Jurkat, Clone E6-1 (cell line): ENCODE measurements around the gene SLCO2A1.

ENCODE experiments used
- DNase-seq: peaks from one replicate; pipeline ENCODE4 v3.0.0-alpha.2; 2011; ENCODE audit warnings: low read depth, low spot score
- H3K4me3 ChIP-seq: 2 replicates; pipeline ENCODE4 v1.5.1; 2011; ENCODE audit warnings: mild to moderate bottlenecking, low read length, control low read depth, moderate library complexity

The SLCO2A1 gene

DNA sequence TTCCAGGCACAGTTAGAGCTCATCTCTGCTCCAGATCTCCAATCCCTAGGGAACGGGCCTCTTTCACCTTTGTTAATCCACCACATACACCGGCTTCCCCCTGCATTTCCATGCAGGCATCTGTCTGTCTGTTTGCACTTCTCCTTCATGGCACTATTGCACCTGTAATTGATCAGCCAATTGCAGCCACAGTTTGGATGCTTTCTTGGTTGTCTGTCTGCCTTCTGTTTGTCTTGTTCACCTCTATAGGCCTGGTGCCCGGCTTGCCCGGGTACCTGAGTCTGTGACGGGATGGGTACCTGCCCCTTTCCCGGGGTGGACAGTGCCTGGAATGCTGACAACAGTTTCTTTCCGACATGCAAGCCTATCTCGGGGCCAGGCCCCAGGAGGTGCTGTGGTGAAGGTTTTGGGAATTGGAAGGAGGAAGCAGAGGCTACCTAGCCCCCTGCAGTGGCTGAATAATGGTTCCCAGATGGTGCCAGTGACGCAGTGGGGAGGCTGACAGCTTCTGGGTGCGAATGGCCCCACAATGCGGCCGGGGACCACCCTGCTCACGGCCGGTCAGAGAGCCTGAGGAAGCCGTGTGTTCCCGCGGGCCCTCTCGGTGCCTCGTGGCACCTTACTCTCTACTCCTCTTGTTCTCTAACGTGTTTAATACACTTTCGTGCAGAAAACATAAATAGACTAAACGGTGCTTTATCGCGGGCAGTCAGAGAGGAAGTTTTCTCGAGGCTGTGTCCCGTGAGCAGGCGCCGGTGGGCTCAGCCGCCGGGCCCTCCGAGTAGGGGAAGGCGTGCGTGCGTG is 102.8 kb downstream of the SLCO2A1 start:
- no peak overlapping the region for H3K4me3 ChIP-seq
- no peak for DNase-seq

DNA sequence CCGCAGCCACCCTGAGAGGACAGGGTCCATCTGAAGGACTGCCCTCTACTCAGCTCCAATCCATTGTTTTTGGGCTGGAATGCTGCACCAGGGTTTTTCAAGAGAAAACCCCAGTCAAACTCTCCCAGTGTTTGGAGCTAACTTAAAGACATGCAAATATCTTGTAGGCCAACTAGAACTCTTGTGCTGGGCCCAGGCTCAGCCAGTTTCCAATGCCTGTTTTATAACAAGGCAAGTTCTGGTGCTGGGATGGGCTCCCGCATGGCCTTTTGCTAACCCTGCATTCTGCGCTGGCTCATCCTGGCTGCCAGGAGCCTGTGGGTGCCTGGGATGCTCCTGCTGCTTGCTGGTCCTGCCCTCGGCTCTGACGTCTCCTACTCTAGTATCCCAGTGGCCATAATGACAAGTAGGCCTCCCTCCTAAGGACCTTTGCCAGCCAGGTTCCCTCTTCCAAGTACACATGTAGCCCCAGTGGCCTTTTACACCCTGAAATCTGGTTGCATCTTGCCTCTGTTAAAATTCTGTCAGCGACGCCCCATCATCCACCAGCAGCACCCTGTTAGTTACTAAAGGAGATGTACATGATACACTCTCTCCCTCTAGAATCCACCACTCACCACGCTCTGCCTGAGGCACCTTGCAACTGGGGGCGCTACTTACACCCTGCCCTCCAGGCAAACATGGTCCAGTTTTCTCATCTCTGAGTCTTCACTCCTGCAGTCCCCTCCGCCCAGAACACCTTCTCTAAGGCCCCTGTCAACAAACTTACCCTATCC is 103.6 kb downstream of the SLCO2A1 start:
- no peak overlapping the region for H3K4me3 ChIP-seq
- no peak for DNase-seq

DNA sequence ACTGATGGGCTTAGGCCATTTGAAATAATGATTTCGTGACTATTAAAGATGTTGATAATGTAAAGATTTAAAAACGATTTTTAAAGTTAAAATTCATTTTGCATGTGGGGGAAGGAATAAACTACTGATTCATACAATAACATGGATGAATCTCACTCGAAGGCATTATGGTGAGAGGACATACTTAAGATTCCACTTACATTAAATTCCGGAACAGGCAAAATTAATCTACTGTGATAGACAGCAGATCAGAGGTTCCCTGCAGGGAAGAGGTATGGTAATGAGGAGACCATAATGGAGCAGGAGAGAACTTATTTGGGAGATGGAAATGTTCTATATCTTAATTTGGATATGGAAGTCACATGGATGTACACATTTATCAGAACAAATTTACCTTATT is 105.7 kb downstream of the SLCO2A1 start:
- DNase-seq: no peak
- H3K4me3 ChIP-seq: no peak overlapping the region

DNA sequence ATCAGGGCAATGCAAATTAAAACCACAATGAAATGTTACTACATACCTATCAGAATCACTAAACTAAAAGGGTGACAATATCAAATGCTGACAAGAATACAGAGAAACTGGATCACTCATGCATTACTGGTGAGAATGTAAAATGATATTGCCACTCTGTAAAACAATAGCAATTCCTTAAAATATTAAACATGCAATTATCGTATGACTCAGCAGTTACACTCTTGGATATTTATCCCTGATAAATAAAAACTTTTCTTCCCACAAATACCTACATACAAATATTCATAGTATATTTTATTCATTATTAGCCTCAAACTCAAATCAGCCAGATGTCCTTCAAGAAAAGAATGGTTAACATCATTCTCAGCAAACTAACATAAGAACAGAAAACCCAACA is 108.1 kb downstream of the SLCO2A1 start:
- DNase-seq: no peak
- H3K4me3 ChIP-seq: no peak overlapping the region

DNA sequence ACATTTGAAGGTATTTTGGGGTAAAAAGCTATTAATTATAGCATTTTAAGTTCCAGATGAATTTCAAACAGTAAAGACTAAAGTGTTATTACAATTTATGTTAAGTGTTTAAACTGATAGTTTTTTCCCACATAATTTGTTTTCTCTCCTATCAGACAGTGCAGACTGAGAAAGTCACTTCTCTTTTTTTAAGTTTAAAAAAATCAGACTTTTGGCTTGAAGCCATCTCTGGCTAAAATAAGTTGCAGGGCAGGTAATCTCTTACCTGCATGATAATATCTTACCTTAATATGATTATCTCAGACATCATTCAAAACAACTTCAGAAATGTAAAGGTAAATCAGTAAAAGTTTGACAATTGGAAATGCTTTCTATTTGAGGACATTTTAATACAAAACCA is 112.6 kb downstream of the SLCO2A1 start:
- H3K4me3 ChIP-seq: no peak overlapping the region
- DNase-seq: no peak

DNA sequence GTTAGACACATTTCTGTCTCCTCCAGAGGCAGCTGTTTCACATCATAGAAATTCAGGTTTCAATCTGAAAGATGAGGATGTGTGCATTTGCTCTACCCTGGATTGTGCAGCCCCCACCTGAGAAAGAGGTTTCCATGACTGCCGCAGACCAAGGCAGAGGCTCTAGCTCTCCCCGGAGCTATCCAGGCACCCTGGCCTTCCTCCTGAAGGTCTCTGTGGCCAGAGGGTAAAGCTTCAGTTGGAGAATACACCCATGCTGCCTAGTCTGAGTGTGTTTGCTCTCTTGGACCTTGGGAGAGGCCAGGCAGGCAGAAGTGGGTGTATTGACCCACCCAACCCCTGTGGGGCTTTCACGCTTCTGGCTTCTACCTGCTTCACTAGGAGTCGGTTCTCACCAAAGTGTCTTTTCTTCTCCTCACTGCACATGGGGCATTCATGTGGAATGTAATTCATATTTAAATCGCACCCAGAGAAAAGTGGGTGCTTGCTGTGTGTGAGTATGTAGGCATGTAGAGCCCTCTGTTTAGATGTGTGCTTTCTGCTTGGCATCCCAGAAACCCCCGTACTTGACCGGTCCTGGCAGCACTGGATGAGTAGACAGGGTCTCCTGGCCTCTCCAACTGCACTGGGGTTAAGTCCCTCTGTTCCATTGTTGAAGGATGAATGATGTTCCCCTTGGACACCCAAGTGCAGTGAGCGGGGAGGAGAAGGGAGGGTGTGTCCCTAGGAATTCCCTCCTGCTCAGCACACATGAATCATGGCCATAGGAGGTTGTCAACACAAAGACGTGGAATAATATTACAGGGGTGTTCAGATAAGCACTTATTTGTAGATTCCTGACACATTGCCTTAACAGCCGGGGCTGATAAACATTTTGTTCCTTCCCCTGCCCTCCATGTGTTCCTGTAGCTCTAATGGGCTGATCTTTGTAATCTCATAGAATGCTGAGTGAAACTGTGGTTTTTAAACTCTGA is 113.8 kb downstream of the SLCO2A1 start:
- no peak for DNase-seq
- H3K4me3 ChIP-seq: no peak overlapping the region

DNA sequence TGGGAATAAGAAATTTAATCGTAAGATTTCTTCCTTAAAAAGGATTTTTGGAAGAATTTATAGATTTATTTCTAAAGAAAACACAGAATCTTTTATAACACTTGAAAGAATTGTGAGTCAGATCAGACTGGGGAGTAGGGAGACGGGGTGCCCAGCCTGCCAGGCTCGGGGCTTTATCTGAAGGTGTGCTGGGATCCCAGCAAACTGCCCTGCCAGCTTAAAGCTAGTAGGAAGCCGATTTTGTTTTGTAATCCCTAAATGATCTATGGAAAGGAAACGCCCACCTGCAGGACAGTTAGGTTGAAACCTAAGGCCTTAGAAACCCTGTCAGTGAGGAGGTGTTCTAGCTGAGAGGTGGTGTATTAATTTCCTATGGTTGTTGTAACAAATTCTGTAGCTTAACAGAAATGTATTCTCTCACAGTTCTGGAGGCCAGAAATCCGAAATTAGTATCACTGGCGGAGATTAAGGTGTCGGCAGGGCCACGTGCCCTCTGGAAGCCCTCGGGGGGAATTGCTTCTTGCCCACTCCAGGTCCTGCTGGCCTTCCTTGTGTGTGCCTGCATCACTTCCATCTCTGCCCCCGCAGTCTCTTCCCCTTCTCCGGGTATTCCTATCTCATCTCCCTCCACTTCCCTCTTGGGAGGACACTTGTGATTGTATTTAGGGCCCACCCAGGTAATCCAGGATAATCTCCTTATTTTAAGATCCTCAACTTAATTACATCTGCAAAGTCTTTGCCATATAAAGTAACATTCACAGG is 114.7 kb downstream of the SLCO2A1 start:
- H3K4me3 ChIP-seq: no peak overlapping the region
- no peak for DNase-seq

DNA sequence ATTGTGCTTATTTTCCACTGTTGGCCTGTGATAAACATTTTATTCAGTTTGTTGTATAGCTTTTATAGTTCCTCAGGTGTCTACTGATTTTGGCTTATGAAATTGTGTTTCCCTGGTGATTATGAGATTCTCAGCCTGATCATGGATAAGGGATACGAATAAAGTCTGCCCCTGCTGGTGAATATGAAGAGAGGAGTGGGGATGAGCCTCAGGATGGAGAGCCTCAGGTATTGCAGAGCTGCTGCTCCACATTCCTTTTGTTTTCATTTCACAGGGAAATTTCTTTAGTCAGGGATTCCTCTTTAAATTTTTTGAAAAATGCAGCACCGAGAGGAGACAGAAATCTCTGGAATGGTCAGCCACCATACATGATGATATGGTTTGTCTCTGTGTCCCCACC is 119.3 kb downstream of the SLCO2A1 start:
- DNase-seq: no peak
- no peak overlapping the region for H3K4me3 ChIP-seq

DNA sequence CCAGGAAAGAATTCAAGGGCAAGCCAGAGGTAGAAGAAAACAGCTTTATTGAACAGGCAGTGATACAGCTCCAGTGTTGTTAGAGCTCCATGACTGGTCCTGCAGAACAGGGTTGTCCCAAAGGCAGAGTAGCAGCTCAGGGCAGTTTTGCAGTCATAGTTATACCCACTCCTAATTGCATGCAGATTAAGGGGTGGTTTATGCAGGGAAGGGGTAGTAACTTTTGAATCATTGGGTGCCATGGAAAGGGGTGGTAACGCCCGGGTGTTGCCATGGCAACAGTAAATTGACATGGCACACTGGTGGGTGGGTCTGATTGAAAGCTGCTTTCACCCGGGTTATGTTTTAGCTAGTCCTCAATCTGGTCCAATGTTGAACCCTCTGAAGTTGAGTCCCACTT is 124.3 kb downstream of the SLCO2A1 start:
- no peak for DNase-seq
- H3K4me3 ChIP-seq: no peak overlapping the region

DNA sequence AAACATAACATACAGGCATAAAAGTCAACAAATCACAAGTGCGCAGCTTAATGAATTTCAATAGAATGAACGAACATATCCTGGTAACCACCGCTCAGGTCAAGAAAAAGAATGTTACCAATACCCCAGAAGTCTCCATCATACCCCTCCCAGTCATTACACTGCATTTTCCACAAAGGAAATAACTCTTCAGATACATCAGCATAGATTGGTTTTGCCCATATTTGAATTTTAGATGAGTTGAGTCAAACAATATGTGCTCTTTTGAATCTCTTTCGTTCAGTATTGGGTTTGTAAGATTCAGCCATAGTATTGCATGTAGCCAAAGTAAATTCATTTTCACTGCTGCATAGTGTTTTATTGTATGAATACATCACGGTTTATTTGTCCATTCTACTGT is 127.9 kb downstream of the SLCO2A1 start:
- DNase-seq: no peak
- H3K4me3 ChIP-seq: no peak overlapping the region

DNA sequence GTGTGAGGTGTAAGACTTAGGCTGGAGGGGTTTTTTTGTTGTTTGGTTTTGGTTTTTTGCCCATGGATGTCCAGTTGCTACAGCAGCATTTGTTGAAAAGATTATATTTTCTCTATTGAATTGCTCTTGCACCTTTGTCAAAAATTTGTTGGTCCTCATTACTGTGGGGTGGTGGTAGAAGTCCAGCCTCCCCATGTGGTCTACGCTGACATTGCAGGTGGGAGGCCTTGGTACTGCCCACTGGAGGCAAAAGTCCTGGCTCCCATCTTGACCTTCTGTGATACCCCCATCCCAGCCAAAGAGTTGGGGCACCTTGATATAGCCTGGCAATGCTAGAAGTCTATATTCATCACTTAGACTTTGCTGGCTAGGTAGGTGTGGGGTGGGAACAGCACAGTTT is 128.6 kb downstream of the SLCO2A1 start:
- H3K4me3 ChIP-seq: no peak overlapping the region
- no peak for DNase-seq

DNA sequence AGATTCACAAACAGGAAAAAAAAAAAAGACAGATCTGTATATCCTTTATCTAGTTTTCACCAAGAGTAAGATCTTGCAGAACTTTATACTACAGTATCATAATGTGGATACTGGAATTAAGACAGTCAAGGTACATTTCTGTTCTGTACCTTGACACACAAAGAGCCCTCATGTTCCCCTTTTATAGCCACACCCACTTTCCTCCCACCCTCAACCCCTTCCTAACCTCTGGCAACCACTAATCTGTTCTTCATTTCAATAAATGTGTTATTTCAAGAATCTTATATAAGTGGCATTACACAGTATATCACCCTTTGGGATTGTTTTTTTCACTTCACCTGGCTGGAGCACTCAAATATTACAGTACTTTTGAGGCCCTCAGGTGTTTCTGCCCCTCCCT is 130.4 kb downstream of the SLCO2A1 start:
- no peak overlapping the region for H3K4me3 ChIP-seq
- DNase-seq: no peak

DNA sequence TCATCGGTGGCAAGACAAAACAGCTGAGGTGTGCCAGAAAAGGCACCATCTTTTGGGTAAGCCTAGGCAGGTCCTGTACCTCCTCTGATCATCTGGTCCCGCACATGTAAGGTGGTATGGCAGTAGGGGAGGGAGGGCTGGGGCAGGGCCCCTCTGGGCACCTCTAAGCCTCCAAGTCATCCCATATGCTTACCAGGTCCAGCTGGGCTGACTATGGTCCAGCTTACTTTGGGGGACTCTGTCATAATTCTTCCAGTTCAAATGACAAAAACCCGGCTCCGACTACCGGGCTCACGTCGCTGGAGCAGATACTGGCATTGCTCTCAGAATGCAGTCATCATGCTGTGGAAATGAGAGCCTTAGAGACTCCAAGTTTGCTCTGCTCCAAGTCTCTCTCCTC is 132.2 kb downstream of the SLCO2A1 start:
- H3K4me3 ChIP-seq: no peak overlapping the region
- DNase-seq: no peak

DNA sequence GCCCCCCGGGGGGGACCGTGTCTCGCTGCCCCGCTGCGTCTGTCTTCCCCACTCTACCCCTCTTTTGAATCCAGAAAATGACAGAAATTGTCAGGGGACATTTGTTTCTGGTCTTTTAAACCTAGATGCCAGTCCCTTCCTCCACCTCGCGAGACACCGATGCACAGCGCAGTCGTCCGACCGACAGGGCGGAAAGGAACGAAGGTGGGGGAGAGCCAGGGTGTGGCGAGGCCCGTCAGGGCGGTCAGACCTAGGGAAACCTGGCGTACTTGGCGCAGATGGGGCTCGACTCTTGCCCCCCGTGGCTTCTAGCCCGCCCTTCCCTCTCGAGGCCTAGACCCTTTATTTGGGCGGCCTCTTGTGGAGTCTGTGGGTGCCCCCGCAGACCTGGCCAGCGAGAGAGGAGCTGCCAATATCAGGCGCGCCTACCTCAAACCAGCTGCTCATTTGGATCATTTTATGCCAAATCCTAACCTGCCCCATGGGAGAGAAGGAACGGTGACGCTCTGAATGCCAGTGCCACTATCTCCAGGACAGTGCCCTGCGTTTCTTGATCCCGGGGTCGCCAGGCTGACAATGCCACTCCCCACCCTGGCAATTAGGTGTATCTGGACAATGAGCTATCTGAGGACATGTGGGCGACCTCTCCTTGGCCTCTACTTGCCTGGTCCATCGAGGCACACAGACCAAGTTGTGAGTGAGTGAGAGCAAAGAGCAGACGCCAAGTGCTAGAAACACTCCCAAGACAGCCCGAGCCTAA is 133.5 kb downstream of the SLCO2A1 start:
- no peak for DNase-seq
- H3K4me3 ChIP-seq: peak overlapping the region; percentile 36

DNA sequence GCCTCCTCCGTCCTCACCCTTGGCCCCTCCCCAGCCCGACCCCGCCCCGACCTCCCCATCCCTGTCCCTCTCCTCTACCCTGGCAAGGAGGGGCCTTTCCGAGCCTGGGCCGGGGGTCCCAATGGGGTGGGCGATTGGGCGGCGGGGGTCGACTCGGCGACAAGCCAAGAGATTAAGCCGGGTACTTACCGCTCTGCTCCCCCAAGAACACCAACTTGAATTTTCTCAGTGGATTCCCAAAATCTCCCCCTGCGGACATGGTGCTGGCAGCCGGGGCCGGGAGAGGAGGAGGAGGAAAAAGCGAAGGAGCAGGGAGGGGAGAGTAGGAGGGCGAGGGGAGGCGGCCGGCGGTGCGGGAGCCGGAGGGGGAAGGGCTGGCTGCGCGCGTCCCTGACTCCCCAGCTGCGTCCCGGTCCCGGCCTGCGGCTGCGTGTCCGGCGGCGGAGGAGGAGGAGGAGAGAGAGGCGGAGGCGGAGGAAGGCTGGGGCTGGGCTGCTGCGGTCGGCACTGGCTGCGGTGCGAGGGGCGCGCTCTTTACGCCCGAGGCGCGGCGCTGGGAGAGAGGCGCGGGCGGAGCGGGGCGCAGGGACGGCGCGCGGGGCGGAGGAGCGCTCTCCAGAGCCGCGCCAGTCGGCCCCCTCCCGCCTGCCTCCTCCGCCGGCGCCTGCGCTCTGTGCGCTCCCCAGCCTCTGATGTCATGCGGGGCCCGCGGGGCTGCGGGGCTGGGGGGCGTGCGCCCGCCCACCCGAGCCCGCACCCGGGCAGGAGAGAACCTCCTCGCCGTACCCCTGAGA is 134.3 kb downstream of the SLCO2A1 start, which contains the start of gene RAB6B:
TSS of gene RAB6B (minus strand) at position 675 of the 794 bp plus-strand sequence. CDS start at position 259, 416 bp downstream.
- DNase-seq: peak; percentile 6
- H3K4me3 ChIP-seq: peak within 1 kb of the TSS; percentile 57

DNA sequence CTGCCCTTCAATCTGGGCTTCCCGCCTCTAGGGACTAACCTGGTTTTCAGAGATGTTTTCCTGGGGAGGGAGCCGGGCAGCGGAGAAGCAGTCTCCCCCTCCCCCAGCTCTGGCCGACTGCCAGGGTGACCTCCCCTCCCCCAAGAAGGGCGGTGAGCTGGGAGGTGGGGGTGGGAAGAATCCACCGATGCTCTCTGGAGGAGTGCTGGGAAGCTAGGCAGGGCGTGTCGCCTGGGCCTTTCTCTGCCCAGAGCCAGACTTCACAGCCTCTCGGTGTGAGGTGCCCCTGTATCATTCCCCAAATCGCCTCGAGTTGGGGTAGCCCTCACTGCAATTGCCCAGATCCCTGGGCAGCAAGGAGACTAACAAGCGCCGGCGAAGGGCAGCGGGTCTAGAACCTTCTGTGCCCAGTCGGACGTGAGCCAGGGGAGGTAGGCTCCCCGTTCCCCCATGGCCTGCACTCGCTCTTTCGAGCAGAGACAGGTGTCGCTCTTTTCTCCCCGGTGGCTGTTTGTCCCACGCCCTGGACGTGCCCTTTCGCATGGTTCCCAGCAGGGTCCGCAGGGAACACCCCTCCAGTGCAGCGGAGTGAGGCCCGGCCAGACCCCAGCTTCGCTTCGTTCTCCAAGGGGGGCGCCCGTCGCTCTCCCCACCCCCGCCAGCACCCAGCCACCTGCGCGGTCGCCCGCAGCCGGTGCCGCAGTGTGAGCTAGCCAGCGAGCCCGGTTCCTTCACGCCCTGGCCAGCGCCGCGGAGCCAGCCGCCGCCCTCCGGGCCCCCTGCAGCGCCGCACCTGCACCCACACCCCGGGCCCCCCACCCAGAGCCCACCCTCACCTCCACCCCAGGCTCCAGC is 135.1 kb downstream of the SLCO2A1 start:
- no peak overlapping the region for H3K4me3 ChIP-seq
- DNase-seq: no peak
